H1 (cell line): ENCODE results near the gene CRYBB1. TPM values are rescaled to one million over a fixed set of nuclear protein-coding genes. Genes with fewer than 3 reads are reported as not detected.

Experiments used
- CHD2 ChIP-seq: IDR thresholded peaks from 2 replicates; pipeline ENCODE4 v1.6.1; 2012; ENCODE audit warnings: low read length, improper control_type of control experiment
- CREB1 ChIP-seq: IDR thresholded peaks from 2 replicates; pipeline ENCODE4 v1.6.1; 2012; ENCODE audit warnings: inconsistent platforms
- CTBP2 ChIP-seq: IDR thresholded peaks from 2 replicates; pipeline ENCODE4 v1.7.0; 2011; ENCODE audit warnings: borderline replicate concordance, mild to moderate bottlenecking, moderate library complexity, mixed read lengths, low read length; ENCODE audit not compliant: insufficient read depth, insufficient read length
- EP300 ChIP-seq, 2 experiments: IDR thresholded peaks; 1 replicate in 1 of 2; 2 replicates in 1 of 2; pipeline ENCODE4 v1.6.1; 2011 to 2012; ENCODE audit warnings: low read depth in 2 of 2, low read length in 2 of 2, mild to moderate bottlenecking in 2 of 2, borderline replicate concordance in 1 of 2, inconsistent platforms in 1 of 2, moderate library complexity in 1 of 2
- GABPA ChIP-seq: IDR thresholded peaks from 2 replicates; pipeline ENCODE4 v1.6.1; 2011; ENCODE audit warnings: mild to moderate bottlenecking, low read length, moderate library complexity, borderline replicate concordance; ENCODE audit not compliant: insufficient read depth
- GTF2F1 ChIP-seq: IDR thresholded peaks from 2 replicates; pipeline ENCODE4 v1.6.1; 2012; ENCODE audit warnings: low read depth, low read length, improper control_type of control experiment, borderline replicate concordance
- JUND ChIP-seq: IDR thresholded peaks from 2 replicates; pipeline ENCODE4 v1.6.1; 2011; ENCODE audit warnings: mild to moderate bottlenecking, improper control_type of control experiment, low read length
- NRF1 ChIP-seq: IDR thresholded peaks from 2 replicates; pipeline ENCODE4 v1.6.1; 2011; ENCODE audit warnings: mild to moderate bottlenecking, low read depth, low read length, improper control_type of control experiment
- PHF8 ChIP-seq: fragments of 200-600 bp; sonication (generic); conservative IDR thresholded peaks from 2 replicates; pipeline ENCODE4 v1.7.1; 2012; ENCODE audit warnings: low read depth, mild to moderate bottlenecking, inconsistent platforms, low read length, moderate library complexity
- POLR2A ChIP-seq, 2 experiments: IDR thresholded peaks; 1 replicate in 1 of 2; 2 replicates in 1 of 2; pipeline ENCODE4 v1.6.1; 2011; ENCODE audit warnings: low read depth in 2 of 2, low read length in 2 of 2, mild to moderate bottlenecking in 2 of 2; ENCODE audit errors: control extremely low read depth in 1 of 2
- RBBP5 ChIP-seq: IDR thresholded peaks from 2 replicates; pipeline ENCODE4 v1.7.1; 2012; ENCODE audit warnings: low read depth, mild to moderate bottlenecking, inconsistent platforms, low read length, moderate library complexity, borderline replicate concordance
- SIX5 ChIP-seq: IDR thresholded peaks from 2 replicates; pipeline ENCODE4 v1.6.1; 2011; ENCODE audit warnings: mild to moderate bottlenecking, low read depth, low read length
- SP1 ChIP-seq: IDR thresholded peaks from 2 replicates; pipeline ENCODE4 v1.6.1; 2011; ENCODE audit warnings: low read depth, low read length
- TAF1 ChIP-seq: IDR thresholded peaks from 2 replicates; pipeline ENCODE4 v1.6.1; 2011; ENCODE audit warnings: mild to moderate bottlenecking, low read depth, low read length
- TEAD4 ChIP-seq: IDR thresholded peaks from 2 replicates; pipeline ENCODE4 v1.6.1; 2012; ENCODE audit warnings: low read depth, low read length, inconsistent platforms, mixed read lengths
- polyA plus RNA-seq, 7 experiments: library from polyadenylated mRNA; depleted of rRNA in 3 of 7; stranded (reverse) in 5 of 7; unstranded in 2 of 7; fragments of >200 nt in 5 of 7; fragments of 200-250 nt in 2 of 7; gene quantifications; 1 replicate in 5 of 7; 2 replicates in 1 of 7; 4 replicates in 1 of 7; pipeline versions ENCODE4 v1.2.1 to v1.2.3, GENCODE V29; 2011 to 2013; ENCODE audit warnings: missing spikeins in 2 of 7, mixed read lengths in 2 of 7
- total RNA-seq: library from RNA; stranded (reverse); fragmentation: NEBNext Ultra II Directional; extraction: Animal tissue kit (Norgen Biotek cat#: 25700); gene quantifications from 2 replicates; pipeline ENCODE4 v1.2.1, GENCODE V29; 2021
- TF ChIP-seq, protein P1 (sequence below), 3 experiments: IDR thresholded peaks; 1 replicate in 2 of 3; 2 replicates in 1 of 3; pipeline versions ENCODE4 v1.5.1 to v1.6.1; 2011; ENCODE audit warnings: low read length in 3 of 3, mild to moderate bottlenecking in 3 of 3, inconsistent platforms in 2 of 3, low read depth in 1 of 3, moderate library complexity in 1 of 3; ENCODE audit not compliant: insufficient read depth in 1 of 3; ENCODE audit errors: control extremely low read depth in 1 of 3
- TF ChIP-seq, protein P2 (sequence below): IDR thresholded peaks from 2 replicates; pipeline ENCODE4 v1.6.1; 2011; ENCODE audit warnings: low read length, improper control_type of control experiment
- TF ChIP-seq, protein P3 (sequence below): IDR thresholded peaks from 2 replicates; pipeline ENCODE4 v1.6.1; 2011; ENCODE audit warnings: low read depth, mild to moderate bottlenecking, low read length; ENCODE audit not compliant: insufficient read depth

Gene CRYBB1
- total and polyA plus RNA-seq, 2 of the 8 experiments (the other 6 are each of a cell fraction or from before 2014, with no cell fraction given), result 1.7 to 6.0 TPM

DNA sequence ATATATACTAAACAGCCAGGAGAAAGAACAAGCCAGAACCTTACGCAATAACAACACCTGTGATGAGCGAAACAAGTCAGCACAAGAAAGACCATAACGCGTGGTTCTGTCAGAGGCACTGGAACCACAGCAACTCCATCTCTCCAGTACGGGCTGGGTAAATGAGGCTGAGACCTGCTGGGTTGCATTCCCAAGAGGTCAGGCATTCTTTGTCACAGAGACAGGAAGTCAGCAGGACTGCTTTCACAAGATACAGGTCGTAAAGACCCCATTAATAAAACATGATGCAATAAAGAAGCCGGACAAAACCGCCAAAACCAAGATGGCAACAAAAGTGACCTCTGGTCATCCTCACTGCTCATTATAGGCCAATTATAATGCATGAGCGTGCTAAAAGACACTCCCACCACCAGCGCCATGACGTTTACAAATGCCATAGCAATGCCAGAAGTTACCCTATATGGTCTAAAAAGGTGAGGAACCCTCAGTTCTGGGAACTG lies 49.6 kb downstream of the CRYBB1 start (continued):
- peak; percentile 90 for TF ChIP-seq TEAD4
- no peak for TF ChIP-seq NRF1
- TF ChIP-seq GTF2F1, result no peak
- peak in 1 of 2 experiments; percentile 54; a peak in 1 of 3 replicates for TF ChIP-seq EP300 (IDR thresholded peaks at IDR 0.05; ENCODE audit: borderline replicate concordance in 1 of 2, low read depth in 2 of 2, low read length in 2 of 2)
- peak in 1 of 2 experiments; percentile 70; a peak in 2 of 3 replicates for TF ChIP-seq POLR2A (IDR thresholded peaks at IDR 0.05; ENCODE audit: control extremely low read depth in 1 of 2, low read depth in 2 of 2, low read length in 2 of 2)
- TF ChIP-seq CREB1, result peak; percentile 73
- peak; percentile 44; the same call in 1 of the 2 replicates for TF ChIP-seq JUND
- TF ChIP-seq RBBP5, result 0 out of 2 replicates have a peak, but pooled peaks have one; percentile 45
- TF ChIP-seq GABPA, result no peak
- TF ChIP-seq, protein P1, sequence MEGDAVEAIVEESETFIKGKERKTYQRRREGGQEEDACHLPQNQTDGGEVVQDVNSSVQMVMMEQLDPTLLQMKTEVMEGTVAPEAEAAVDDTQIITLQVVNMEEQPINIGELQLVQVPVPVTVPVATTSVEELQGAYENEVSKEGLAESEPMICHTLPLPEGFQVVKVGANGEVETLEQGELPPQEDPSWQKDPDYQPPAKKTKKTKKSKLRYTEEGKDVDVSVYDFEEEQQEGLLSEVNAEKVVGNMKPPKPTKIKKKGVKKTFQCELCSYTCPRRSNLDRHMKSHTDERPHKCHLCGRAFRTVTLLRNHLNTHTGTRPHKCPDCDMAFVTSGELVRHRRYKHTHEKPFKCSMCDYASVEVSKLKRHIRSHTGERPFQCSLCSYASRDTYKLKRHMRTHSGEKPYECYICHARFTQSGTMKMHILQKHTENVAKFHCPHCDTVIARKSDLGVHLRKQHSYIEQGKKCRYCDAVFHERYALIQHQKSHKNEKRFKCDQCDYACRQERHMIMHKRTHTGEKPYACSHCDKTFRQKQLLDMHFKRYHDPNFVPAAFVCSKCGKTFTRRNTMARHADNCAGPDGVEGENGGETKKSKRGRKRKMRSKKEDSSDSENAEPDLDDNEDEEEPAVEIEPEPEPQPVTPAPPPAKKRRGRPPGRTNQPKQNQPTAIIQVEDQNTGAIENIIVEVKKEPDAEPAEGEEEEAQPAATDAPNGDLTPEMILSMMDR (IDR thresholded peaks at IDR 0.05; ENCODE audit: control extremely low read depth in 1 of 3, insufficient read depth in 1 of 3, low read depth in 1 of 3, low read length in 3 of 3), result no peak
- 0 out of 2 replicates have a peak, but pooled peaks have one; percentile 51 for TF ChIP-seq TAF1
- TF ChIP-seq CHD2, result no peak
- TF ChIP-seq, protein P2, sequence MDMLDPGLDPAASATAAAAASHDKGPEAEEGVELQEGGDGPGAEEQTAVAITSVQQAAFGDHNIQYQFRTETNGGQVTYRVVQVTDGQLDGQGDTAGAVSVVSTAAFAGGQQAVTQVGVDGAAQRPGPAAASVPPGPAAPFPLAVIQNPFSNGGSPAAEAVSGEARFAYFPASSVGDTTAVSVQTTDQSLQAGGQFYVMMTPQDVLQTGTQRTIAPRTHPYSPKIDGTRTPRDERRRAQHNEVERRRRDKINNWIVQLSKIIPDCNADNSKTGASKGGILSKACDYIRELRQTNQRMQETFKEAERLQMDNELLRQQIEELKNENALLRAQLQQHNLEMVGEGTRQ, result no peak
- TF ChIP-seq PHF8, result no peak
- TF ChIP-seq CTBP2, result no peak
- TF ChIP-seq, protein P3, sequence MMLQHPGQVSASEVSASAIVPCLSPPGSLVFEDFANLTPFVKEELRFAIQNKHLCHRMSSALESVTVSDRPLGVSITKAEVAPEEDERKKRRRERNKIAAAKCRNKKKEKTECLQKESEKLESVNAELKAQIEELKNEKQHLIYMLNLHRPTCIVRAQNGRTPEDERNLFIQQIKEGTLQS, result no peak
- TF ChIP-seq SP1, result peak; percentile 71; the same call in 1 of the 2 replicates
- TF ChIP-seq SIX5, result no peak
